ENCODE results near the gene PARD6B.

- TF ChIP-seq POLR2A (IDR thresholded peaks at IDR 0.05; ENCODE audit: insufficient read depth in 1 of 2, low read depth in 2 of 2, low read length in 2 of 2), result no peak
- TF ChIP-seq ZNF747 (CRISPR knock-in tag; IDR thresholded peaks at IDR 0.05; ENCODE audit: borderline replicate concordance), result no peak
- no peak for TF ChIP-seq CENPBD1 (CRISPR knock-in tag; IDR thresholded peaks at IDR 0.05; ENCODE audit: borderline replicate concordance, low read depth)
- no peak for TF ChIP-seq SMC3 (IDR thresholded peaks at IDR 0.05; ENCODE audit: low read length)
- TF ChIP-seq NR3C1 (CRISPR knock-in tag; IDR thresholded peaks at IDR 0.05), result no peak
- no peak for TF ChIP-seq CCAR2 (optimal IDR thresholded peaks at IDR 0.05; ENCODE audit: low read depth, low read length)
- TF ChIP-seq MAF1 (CRISPR knock-in tag; IDR thresholded peaks at IDR 0.05; ENCODE audit: borderline replicate concordance), result no peak
- TF ChIP-seq ZNF724P (CRISPR knock-in tag; IDR thresholded peaks at IDR 0.05; ENCODE audit: borderline replicate concordance), result no peak
- no peak for TF ChIP-seq POLR2AphosphoS2 (IDR thresholded peaks at IDR 0.05; ENCODE audit: low read depth, low read length)
- no peak for TF ChIP-seq KDM5A (IDR thresholded peaks at IDR 0.05; ENCODE audit: borderline replicate concordance, low read length)
- no peak for TF ChIP-seq ZBTB21 (CRISPR knock-in tag; IDR thresholded peaks at IDR 0.05)
- no peak for TF ChIP-seq DNMT3B (CRISPR knock-in tag; conservative IDR thresholded peaks at IDR 0.05)
- TF ChIP-seq, protein P1, sequence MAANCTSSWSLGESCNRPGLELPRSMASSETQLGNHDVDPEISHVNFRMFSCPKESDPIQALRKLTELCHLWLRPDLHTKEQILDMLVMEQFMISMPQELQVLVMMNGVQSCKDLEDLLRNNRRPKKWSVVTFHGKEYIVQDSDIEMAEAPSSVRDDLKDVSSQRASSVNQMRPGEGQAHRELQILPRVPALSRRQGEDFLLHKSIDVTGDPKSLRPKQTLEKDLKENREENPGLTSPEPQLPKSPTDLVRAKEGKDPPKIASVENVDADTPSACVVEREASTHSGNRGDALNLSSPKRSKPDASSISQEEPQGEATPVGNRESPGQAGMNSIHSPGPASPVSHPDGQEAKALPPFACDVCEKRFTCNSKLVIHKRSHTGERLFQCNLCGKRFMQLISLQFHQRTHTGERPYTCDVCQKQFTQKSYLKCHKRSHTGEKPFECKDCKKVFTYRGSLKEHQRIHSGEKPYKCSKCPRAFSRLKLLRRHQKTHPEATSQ (CRISPR knock-in tag; IDR thresholded peaks at IDR 0.05; ENCODE audit: borderline replicate concordance), result no peak
- TF ChIP-seq ZBTB33 (CRISPR knock-in tag; IDR thresholded peaks at IDR 0.05), result no peak
Measured at GRCh38 chr20:50789968-50790650, 58.7 kb downstream of the PARD6B start.

All from HepG2 (cell line).